Neural cell (in vitro differentiated cells): ENCODE data around the gene SLC6A7. TPM values are rescaled to one million over a fixed set of nuclear protein-coding genes. Genes with fewer than 3 reads are reported as not detected.

Source experiments
- H2AFZ ChIP-seq: fragments of 200-600, 300-800 bp; sonication (generic), shearing (Covaris generic); 2 replicates; pipeline ENCODE4 v1.6.0; 2014; ENCODE audit warnings: low read depth, mild to moderate bottlenecking, antibody characterized with exemption, low read length, moderate library complexity
- H3F3A ChIP-seq: fragments of 200-600 bp; shearing (Covaris generic); 2 replicates; pipeline ENCODE4 v1.6.1; 2016; ENCODE audit warnings: mild to moderate bottlenecking, moderate library complexity, mixed read lengths, antibody characterized with exemption, low read length; ENCODE audit not compliant: insufficient read depth, poor library complexity, severe bottlenecking
- H3K27ac ChIP-seq: fragments of 200-600, 300-800 bp; sonication (generic), shearing (Covaris generic); 2 replicates; pipeline ENCODE4 v1.5.1; 2014; ENCODE audit warnings: mild to moderate bottlenecking, low read length, moderate library complexity
- H3K27me3 ChIP-seq: fragments of 300-800, 200-600 bp; sonication (generic), shearing (Covaris generic); 2 replicates; pipeline ENCODE4 v1.6.0; 2014; ENCODE audit warnings: mild to moderate bottlenecking, low read depth, low read length, moderate library complexity; ENCODE audit not compliant: insufficient read depth
- H3K36me3 ChIP-seq: fragments of 300-800, 200-600 bp; sonication (generic), shearing (Covaris generic); 2 replicates; pipeline ENCODE4 v1.5.1; 2014; ENCODE audit warnings: mild to moderate bottlenecking, antibody characterized with exemption, low read length, moderate library complexity; ENCODE audit not compliant: insufficient read depth
- H3K4me2 ChIP-seq: fragments of 300-800, 200-600 bp; sonication (generic), shearing (Covaris generic); 2 replicates; pipeline ENCODE4 v1.6.0; 2014; ENCODE audit warnings: mild to moderate bottlenecking, low read length
- H3K4me3 ChIP-seq: fragments of 300-800, 200-600 bp; sonication (generic), shearing (Covaris generic); 2 replicates; pipeline ENCODE4 v1.5.1; 2014; ENCODE audit warnings: mild to moderate bottlenecking, low read length, moderate library complexity
- H3K79me2 ChIP-seq: fragments of 200-600 bp; shearing (Covaris generic); replicated peaks from 2 replicates; pipeline ENCODE4 v1.6.0; 2014; ENCODE audit warnings: mild to moderate bottlenecking, low read length, moderate library complexity; ENCODE audit not compliant: insufficient read depth
- H3K9ac ChIP-seq: fragments of 300-800, 200-600 bp; sonication (generic), shearing (Covaris generic); 2 replicates; pipeline ENCODE4 v1.6.1; 2016; ENCODE audit warnings: mild to moderate bottlenecking, low read length, mixed read lengths
- H3K9me2 ChIP-seq: fragments of 200-600 bp; shearing (Covaris generic); 2 replicates; pipeline ENCODE4 v1.6.1; 2016; ENCODE audit warnings: mild to moderate bottlenecking, low read length, mixed read lengths; ENCODE audit not compliant: insufficient read depth
- H3K9me3 ChIP-seq: fragments of 200-600, 300-800 bp; sonication (generic), shearing (Covaris generic); 2 replicates; pipeline ENCODE4 v1.6.1; 2016; ENCODE audit warnings: mild to moderate bottlenecking, mixed run types, low read length, moderate library complexity, mixed read lengths
- H4K20me1 ChIP-seq: fragments of 200-600 bp; shearing (Covaris generic); 2 replicates; pipeline ENCODE4 v1.6.1; 2016; ENCODE audit warnings: mild to moderate bottlenecking, mixed run types; ENCODE audit not compliant: insufficient read depth
- EP300 ChIP-seq: fragments of 450-650 bp; conservative IDR thresholded peaks from 2 replicates; pipeline ENCODE4 v1.6.1; 2014; ENCODE audit warnings: antibody characterized with exemption, mild to moderate bottlenecking, moderate library complexity; ENCODE audit not compliant: poor library complexity, severe bottlenecking
- EZH2 ChIP-seq: fragments of 200-600, 300-800 bp; shearing (Covaris generic), sonication (generic); IDR thresholded peaks from 2 replicates; pipeline ENCODE4 v1.6.1; 2014; ENCODE audit warnings: antibody characterized with exemption, low read length, borderline replicate concordance, mild to moderate bottlenecking; ENCODE audit not compliant: insufficient read depth, poor library complexity, severe bottlenecking
- MXI1 ChIP-seq: fragments of 450-650 bp; conservative IDR thresholded peaks from 2 replicates; pipeline ENCODE4 v1.6.1; 2014; ENCODE audit warnings: antibody characterized with exemption, mild to moderate bottlenecking; ENCODE audit not compliant: poor library complexity, severe bottlenecking
- POLR2AphosphoS5 ChIP-seq: IDR thresholded peaks from 2 replicates; pipeline ENCODE4 v1.6.1; 2012
- RAD21 ChIP-seq: fragments of 450-650 bp; conservative IDR thresholded peaks from 2 replicates; pipeline ENCODE4 v1.6.1; 2014; ENCODE audit warnings: antibody characterized with exemption, mild to moderate bottlenecking, moderate library complexity
- SMC3 ChIP-seq: fragments of 450-650 bp; conservative IDR thresholded peaks from 2 replicates; pipeline ENCODE4 v1.6.1; 2014; ENCODE audit warnings: antibody characterized with exemption, mild to moderate bottlenecking, moderate library complexity; ENCODE audit not compliant: poor library complexity
- TAF1 ChIP-seq: IDR thresholded peaks from 2 replicates; pipeline ENCODE4 v1.6.1; 2012; ENCODE audit warnings: low read depth
- polyA plus RNA-seq: library from polyadenylated mRNA; depleted of rRNA; stranded (reverse); fragments of >200 nt; gene quantifications from 2 replicates; pipeline ENCODE4 v1.2.3, GENCODE V29; 2014
- TF ChIP-seq, protein P1 (sequence below): IDR thresholded peaks from 2 replicates; pipeline ENCODE4 v1.6.1; 2012; ENCODE audit warnings: borderline replicate concordance
- TF ChIP-seq, protein P2 (sequence below): fragments of 450-650 bp; IDR thresholded peaks from 2 replicates; pipeline ENCODE4 v1.5.1; 2014; ENCODE audit warnings: antibody characterized with exemption, mild to moderate bottlenecking, moderate library complexity; ENCODE audit not compliant: poor library complexity, severe bottlenecking

The SLC6A7 gene
- polyA plus RNA-seq, 1 donor from 2014 or later: 4.6 TPM

DNA sequence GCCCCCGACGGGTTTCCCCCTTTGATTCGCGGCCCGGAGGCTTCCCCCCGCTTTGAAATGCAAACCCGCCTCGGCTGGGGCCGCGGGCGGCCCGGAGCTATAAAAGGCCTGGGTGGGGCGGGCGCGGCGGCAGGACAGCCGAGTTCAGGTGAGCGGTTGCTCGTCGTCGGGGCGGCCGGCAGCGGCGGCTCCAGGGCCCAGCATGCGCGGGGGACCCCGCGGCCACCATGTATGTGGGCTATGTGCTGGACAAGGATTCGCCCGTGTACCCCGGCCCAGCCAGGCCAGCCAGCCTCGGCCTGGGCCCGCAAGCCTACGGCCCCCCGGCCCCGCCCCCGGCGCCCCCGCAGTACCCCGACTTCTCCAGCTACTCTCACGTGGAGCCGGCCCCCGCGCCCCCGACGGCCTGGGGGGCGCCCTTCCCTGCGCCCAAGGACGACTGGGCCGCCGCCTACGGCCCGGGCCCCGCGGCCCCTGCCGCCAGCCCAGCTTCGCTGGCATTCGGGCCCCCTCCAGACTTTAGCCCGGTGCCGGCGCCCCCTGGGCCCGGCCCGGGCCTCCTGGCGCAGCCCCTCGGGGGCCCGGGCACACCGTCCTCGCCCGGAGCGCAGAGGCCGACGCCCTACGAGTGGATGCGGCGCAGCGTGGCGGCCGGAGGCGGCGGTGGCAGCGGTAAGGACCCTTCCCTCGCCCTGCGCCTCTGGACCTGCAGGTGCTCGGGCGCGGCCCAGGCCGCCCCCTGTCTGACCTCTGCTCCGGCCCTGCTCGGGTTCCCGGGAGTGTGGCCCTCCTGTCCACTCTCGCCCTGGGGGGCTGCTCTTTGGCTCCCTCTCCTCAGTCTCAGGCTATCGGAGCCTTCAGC lies 23.0 kb upstream of the SLC6A7 start, which contains the start of gene CDX1:
TSS of gene CDX1 (plus strand) at position 129 of the 862 bp plus-strand sequence. CDS start at position 228, 99 bp downstream.
- Histone ChIP-seq H3K4me2 (no peak within 1 kb of the TSS), H3K36me3 (no peaks in the 10 kb centered on the region), H3K9ac (no peak within 1 kb of the TSS), H3F3A (no peaks in the 10 kb centered on the region), H3K27ac (no peak within 1 kb of the TSS), H3K4me3 (no peak within 1 kb of the TSS), H3K9me3 (no peaks in the 10 kb centered on the region), H3K9me2 (no peaks in the 10 kb centered on the region), H2AFZ (no peak within 1 kb of the TSS), H4K20me1 (no peaks in the 10 kb centered on the region), H3K79me2 (no peaks in the 10 kb centered on the region), H3K27me3 (peaks cover 31% of the 10 kb centered on the region)
- TF ChIP-seq POLR2AphosphoS5 (no peak), TAF1 (no peak), SMC3 (no peak), RAD21 (no peak), MXI1 (no peak), EZH2 (no peak), EP300 (no peak)
- TF ChIP-seq, protein P1, sequence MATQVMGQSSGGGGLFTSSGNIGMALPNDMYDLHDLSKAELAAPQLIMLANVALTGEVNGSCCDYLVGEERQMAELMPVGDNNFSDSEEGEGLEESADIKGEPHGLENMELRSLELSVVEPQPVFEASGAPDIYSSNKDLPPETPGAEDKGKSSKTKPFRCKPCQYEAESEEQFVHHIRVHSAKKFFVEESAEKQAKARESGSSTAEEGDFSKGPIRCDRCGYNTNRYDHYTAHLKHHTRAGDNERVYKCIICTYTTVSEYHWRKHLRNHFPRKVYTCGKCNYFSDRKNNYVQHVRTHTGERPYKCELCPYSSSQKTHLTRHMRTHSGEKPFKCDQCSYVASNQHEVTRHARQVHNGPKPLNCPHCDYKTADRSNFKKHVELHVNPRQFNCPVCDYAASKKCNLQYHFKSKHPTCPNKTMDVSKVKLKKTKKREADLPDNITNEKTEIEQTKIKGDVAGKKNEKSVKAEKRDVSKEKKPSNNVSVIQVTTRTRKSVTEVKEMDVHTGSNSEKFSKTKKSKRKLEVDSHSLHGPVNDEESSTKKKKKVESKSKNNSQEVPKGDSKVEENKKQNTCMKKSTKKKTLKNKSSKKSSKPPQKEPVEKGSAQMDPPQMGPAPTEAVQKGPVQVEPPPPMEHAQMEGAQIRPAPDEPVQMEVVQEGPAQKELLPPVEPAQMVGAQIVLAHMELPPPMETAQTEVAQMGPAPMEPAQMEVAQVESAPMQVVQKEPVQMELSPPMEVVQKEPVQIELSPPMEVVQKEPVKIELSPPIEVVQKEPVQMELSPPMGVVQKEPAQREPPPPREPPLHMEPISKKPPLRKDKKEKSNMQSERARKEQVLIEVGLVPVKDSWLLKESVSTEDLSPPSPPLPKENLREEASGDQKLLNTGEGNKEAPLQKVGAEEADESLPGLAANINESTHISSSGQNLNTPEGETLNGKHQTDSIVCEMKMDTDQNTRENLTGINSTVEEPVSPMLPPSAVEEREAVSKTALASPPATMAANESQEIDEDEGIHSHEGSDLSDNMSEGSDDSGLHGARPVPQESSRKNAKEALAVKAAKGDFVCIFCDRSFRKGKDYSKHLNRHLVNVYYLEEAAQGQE: no peak
- TF ChIP-seq, protein P2, sequence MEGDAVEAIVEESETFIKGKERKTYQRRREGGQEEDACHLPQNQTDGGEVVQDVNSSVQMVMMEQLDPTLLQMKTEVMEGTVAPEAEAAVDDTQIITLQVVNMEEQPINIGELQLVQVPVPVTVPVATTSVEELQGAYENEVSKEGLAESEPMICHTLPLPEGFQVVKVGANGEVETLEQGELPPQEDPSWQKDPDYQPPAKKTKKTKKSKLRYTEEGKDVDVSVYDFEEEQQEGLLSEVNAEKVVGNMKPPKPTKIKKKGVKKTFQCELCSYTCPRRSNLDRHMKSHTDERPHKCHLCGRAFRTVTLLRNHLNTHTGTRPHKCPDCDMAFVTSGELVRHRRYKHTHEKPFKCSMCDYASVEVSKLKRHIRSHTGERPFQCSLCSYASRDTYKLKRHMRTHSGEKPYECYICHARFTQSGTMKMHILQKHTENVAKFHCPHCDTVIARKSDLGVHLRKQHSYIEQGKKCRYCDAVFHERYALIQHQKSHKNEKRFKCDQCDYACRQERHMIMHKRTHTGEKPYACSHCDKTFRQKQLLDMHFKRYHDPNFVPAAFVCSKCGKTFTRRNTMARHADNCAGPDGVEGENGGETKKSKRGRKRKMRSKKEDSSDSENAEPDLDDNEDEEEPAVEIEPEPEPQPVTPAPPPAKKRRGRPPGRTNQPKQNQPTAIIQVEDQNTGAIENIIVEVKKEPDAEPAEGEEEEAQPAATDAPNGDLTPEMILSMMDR: no peak

DNA sequence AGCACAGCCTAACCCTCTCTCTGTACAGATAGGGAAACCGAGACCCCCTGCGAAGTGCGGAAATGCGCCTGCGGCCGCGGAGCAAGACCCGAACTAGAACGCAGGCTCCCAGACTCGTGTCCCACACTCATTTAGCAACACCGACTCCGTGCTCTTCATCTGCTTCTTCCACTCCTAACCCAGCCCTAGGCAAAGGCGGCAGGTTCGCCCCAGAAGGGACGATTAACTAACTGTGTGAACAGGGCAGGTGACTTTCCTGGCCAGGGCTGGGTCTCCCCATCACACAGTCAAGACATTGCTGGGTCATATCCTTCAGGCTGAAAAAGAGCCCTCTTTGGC lies 22.4 kb upstream of the SLC6A7 start:
- no peaks in the 10 kb centered on the region for H3K9me2 ChIP-seq
- H2AFZ ChIP-seq: no peak overlapping the region
- TF ChIP-seq EP300 (no peak), RAD21 (no peak), SMC3 (no peak), TAF1 (no peak), MXI1 (no peak), POLR2AphosphoS5 (no peak), EZH2 (no peak)
- TF ChIP-seq, protein P1: no peak
- TF ChIP-seq, protein P2: no peak
- no peaks in the 10 kb centered on the region for H3K9me3 ChIP-seq
- no peaks in the 10 kb centered on the region for H3F3A ChIP-seq
- H4K20me1 ChIP-seq: no peaks in the 10 kb centered on the region
- H3K4me3 ChIP-seq: no peak overlapping the region
- H3K27ac ChIP-seq: no peak overlapping the region
- H3K79me2 ChIP-seq: no peaks in the 10 kb centered on the region
- H3K27me3 ChIP-seq: peaks cover 31% of the 10 kb centered on the region
- no peak overlapping the region for H3K4me2 ChIP-seq
- H3K36me3 ChIP-seq: no peaks in the 10 kb centered on the region
- H3K9ac ChIP-seq: no peak overlapping the region
